ENCODE results near the gene PAPLN.

The PAPLN gene

DNA sequence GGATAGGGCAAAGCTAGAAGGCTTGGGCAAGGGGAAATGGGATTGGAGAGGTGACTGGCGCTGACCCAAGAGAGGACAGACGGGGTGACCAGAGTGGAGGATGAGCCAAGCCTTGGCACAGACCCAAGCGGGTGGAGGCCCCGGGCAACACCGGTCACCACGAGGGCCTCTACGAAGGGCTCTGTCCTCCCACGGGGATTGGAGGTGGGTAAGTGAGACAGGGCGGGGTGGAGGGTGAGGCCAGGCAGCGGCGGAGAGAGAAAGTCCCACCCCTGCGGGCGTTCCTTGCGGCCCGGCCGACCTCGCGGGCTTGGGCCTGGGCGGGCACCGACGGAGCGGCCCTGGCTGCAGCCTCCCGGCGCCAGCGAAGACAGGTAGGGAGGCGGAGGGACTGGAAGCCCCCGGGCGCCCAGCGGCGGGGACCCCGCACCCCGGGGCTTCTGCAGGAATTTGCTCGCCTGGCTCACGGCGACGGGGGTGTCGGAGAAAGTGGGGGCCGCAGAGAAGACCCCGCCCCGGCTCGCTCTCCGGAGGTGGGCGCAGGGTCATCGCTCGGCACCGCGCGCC is at the start of gene PAPLN:
Gene PAPLN (plus strand): TSS at position 288 of the 567 bp plus-strand sequence. CDS start 2,273 bp downstream, outside the sequence.
- H3K9ac ChIP-seq (ENCODE audit: low read depth, low read length, poor library complexity, severe bottlenecking) = no peak within 1 kb of the TSS
- H4K20me1 ChIP-seq (ENCODE audit: insufficient read depth, low read length, poor library complexity, severe bottlenecking) = no peaks in the 10 kb centered on the region
- no peak within 1 kb of the TSS for H3K4me2 ChIP-seq (ENCODE audit: low read depth, low read length, poor library complexity, severe bottlenecking)
- no peaks in the 10 kb centered on the region for H3K27me3 ChIP-seq (ENCODE audit: insufficient read depth, low read length, poor library complexity, severe bottlenecking)
- H2AFZ ChIP-seq (ENCODE audit: low read length) = no peak within 1 kb of the TSS
- no peaks in the 10 kb centered on the region for H3K9me2 ChIP-seq (replicated peaks; ENCODE audit: low read depth, low read length)
- TF ChIP-seq EZH2phosphoT487 (IDR thresholded peaks at IDR 0.05; ENCODE audit: borderline replicate concordance) (no peak), CTCF (conservative IDR thresholded peaks at IDR 0.05; ENCODE audit: low read length) (no peak)
- no peak within 1 kb of the TSS for H3K4me3 ChIP-seq (ENCODE audit: low read length, poor library complexity, severe bottlenecking)
- peaks cover 13% of the 10 kb centered on the region for H3K4me1 ChIP-seq (ENCODE audit: insufficient read depth, low read length, poor library complexity, severe bottlenecking)
- H3K79me2 ChIP-seq (ENCODE audit: insufficient read depth, low read length) = no peaks in the 10 kb centered on the region
- no peaks in the 10 kb centered on the region for H3F3A ChIP-seq (ENCODE audit: low read depth)
- H3K9me3 ChIP-seq (ENCODE audit: insufficient read depth, low read depth, low read length) = no peaks in the 10 kb centered on the region
- H3K36me3 ChIP-seq (ENCODE audit: insufficient read depth, low read length) = no peaks in the 10 kb centered on the region

GRCh38 chr14:73188501-73188911 is 48.8 kb upstream of the PAPLN start:
- Histone ChIP-seq H2AFZ (ENCODE audit: low read length) (no peak overlapping the region), H3K79me2 (ENCODE audit: insufficient read depth, low read length) (no peaks in the 10 kb centered on the region), H4K20me1 (ENCODE audit: insufficient read depth, low read length, poor library complexity, severe bottlenecking) (no peaks in the 10 kb centered on the region), H3F3A (ENCODE audit: low read depth) (no peaks in the 10 kb centered on the region), H3K9me3 (ENCODE audit: insufficient read depth, low read depth, low read length) (no peaks in the 10 kb centered on the region), H3K36me3 (ENCODE audit: insufficient read depth, low read length) (peaks cover 27% of the 10 kb centered on the region; the same call in 1 of the 2 replicates), H3K4me2 (ENCODE audit: low read depth, low read length, poor library complexity, severe bottlenecking) (no peak overlapping the region), H3K27me3 (ENCODE audit: insufficient read depth, low read length, poor library complexity, severe bottlenecking) (no peaks in the 10 kb centered on the region), H3K4me3 (ENCODE audit: low read length, poor library complexity, severe bottlenecking) (no peak overlapping the region), H3K4me1 (ENCODE audit: insufficient read depth, low read length, poor library complexity, severe bottlenecking) (no peaks in the 10 kb centered on the region), H3K9me2 (replicated peaks; ENCODE audit: low read depth, low read length) (no peaks in the 10 kb centered on the region), H3K9ac (ENCODE audit: low read depth, low read length, poor library complexity, severe bottlenecking) (no peak overlapping the region)
- TF ChIP-seq EZH2phosphoT487 (IDR thresholded peaks at IDR 0.05; ENCODE audit: borderline replicate concordance) (no peak), CTCF (conservative IDR thresholded peaks at IDR 0.05; ENCODE audit: low read length) (no peak)

- Histone ChIP-seq H3K79me2 (ENCODE audit: insufficient read depth, low read length) (no peaks in the 10 kb centered on the region), H4K20me1 (ENCODE audit: insufficient read depth, low read length, poor library complexity, severe bottlenecking) (no peaks in the 10 kb centered on the region), H3K9me3 (ENCODE audit: insufficient read depth, low read depth, low read length) (no peaks in the 10 kb centered on the region), H3K36me3 (ENCODE audit: insufficient read depth, low read length) (peaks cover 35% of the 10 kb centered on the region; the same call in 1 of the 2 replicates), H3K9me2 (replicated peaks; ENCODE audit: low read depth, low read length) (no peaks in the 10 kb centered on the region), H3F3A (ENCODE audit: low read depth) (no peaks in the 10 kb centered on the region), H3K4me2 (ENCODE audit: low read depth, low read length, poor library complexity, severe bottlenecking) (no peak overlapping the region), H2AFZ (ENCODE audit: low read length) (no peak overlapping the region), H3K4me1 (ENCODE audit: insufficient read depth, low read length, poor library complexity, severe bottlenecking) (no peaks in the 10 kb centered on the region), H3K4me3 (ENCODE audit: low read length, poor library complexity, severe bottlenecking) (no peak overlapping the region), H3K27me3 (ENCODE audit: insufficient read depth, low read length, poor library complexity, severe bottlenecking) (no peaks in the 10 kb centered on the region), H3K9ac (ENCODE audit: low read depth, low read length, poor library complexity, severe bottlenecking) (no peak overlapping the region)
- no peak for TF ChIP-seq EZH2phosphoT487 (IDR thresholded peaks at IDR 0.05; ENCODE audit: borderline replicate concordance)
- no peak for TF ChIP-seq CTCF (conservative IDR thresholded peaks at IDR 0.05; ENCODE audit: low read length)
Observed at GRCh38 chr14:73189651-73190050, 47.7 kb upstream of the PAPLN start.
